Heart right ventricle (tissue), 16 donors: Measurements from ENCODE around the gene UNC5C. TPM values are rescaled to one million over a fixed set of nuclear protein-coding genes. Genes with fewer than 3 reads are reported as not detected.

Experiments used
- ATAC-seq, 8 donors: fragments of 200-7000 bp; cut with Tn5 transposase; one replicate each; pipeline ENCODE4 v1.9.1; 2020; ENCODE audit warnings: mild to moderate bottlenecking in 8 of 8, moderate library complexity in 8 of 8, moderate number of reproducible peaks in 1 of 8
- DNase-seq, 2 donors: peaks; one replicate each; pipeline ENCODE4 v3.0.0-alpha.2; 2020
- H3K27ac ChIP-seq, 10 donors: fragments of 200-600 bp; sonication (generic) in 2 of 10; one replicate each; pipeline versions ENCODE4 v1.5.0 to v1.8.0; 2020 to 2022; ENCODE audit warnings: mild to moderate bottlenecking in 3 of 10
- H3K27me3 ChIP-seq, 7 donors: fragments of 200-600 bp; one replicate each; pipeline ENCODE4 v1.8.0; 2021 to 2022; ENCODE audit warnings: mild to moderate bottlenecking in 2 of 7
- H3K36me3 ChIP-seq, 9 donors: fragments of 200-600 bp; sonication (generic) in 1 of 9; one replicate each; pipeline versions ENCODE4 v1.5.0 to v1.8.0; 2020 to 2022; ENCODE audit warnings: mild to moderate bottlenecking in 2 of 9
- H3K4me1 ChIP-seq, 9 donors: fragments of 200-600 bp; sonication (generic) in 1 of 9; one replicate each; pipeline versions ENCODE4 v1.5.0 to v1.8.0; 2020 to 2022; ENCODE audit warnings: mild to moderate bottlenecking in 4 of 9
- H3K4me3 ChIP-seq, 10 donors: fragments of 200-600 bp; sonication (generic) in 2 of 10; one replicate each; pipeline versions ENCODE4 v1.5.0 to v1.8.0; 2020 to 2022; ENCODE audit warnings: mild to moderate bottlenecking in 7 of 10, moderate library complexity in 2 of 10
- H3K9me3 ChIP-seq, 11 donors: fragments of 200-600 bp in 10 of 11; sonication (generic) in 2 of 11; one replicate each; pipeline versions ENCODE4 v1.5.0 to v1.8.0; 2013 to 2022; ENCODE audit warnings: mild to moderate bottlenecking in 2 of 11, control low read depth in 1 of 11, moderate library complexity in 1 of 11
- CTCF ChIP-seq, 9 donors: fragments of 200-600 bp; sonication (generic) in 2 of 9; IDR thresholded peaks; one replicate each; pipeline versions ENCODE4 v1.5.0 to v1.8.0; 2021 to 2022; ENCODE audit warnings: antibody characterized with exemption in 9 of 9, mild to moderate bottlenecking in 5 of 9, moderate library complexity in 1 of 9
- WGBS, 2 donors: extraction: QIAGEN DNeasy Blood & Tissue Kit; methylation state at CpG; one replicate each; pipeline ENCODE4 v1.1.7; 2013; ENCODE audit warnings: inconsistent platforms in 1 of 2; 5-methylcytosine and 5-hydroxymethylcytosine counted together
- intact Hi-C, 10 donors: fragments of 100-400 bp; cut with DNase I; formaldehyde crosslinking; loops; one replicate each; pipeline versions ENCODE4 v1.11.1 to v1.14.2; 2022
- polyA plus RNA-seq, 2 donors: library from polyadenylated mRNA; stranded (reverse); fragments of 200-250 nt; gene quantifications; one replicate each; pipeline ENCODE4 v1.2.3, GENCODE V29; 2013
- total RNA-seq, 10 donors: library from RNA; stranded (reverse); fragmentation: NEBNext Ultra II Directional in 3 of 10; extraction: Animal tissue kit (Norgen Biotek cat#: 25700) in 3 of 10; gene quantifications; one replicate each; pipeline versions ENCODE4 v1.2.1 to v1.2.4, GENCODE V29; 2021 to 2023
- donor health status: Arrhythmogenic right ventricular cardiomyopathy.
- donor health status: ischemic (EF 13 %, LVEDD 7.1; RV severe dilation, severe dysfunction).
- donor health status: healthy with polysubstance abuse.
- donor health status: DM: no; HTN: yes; CAD: no.
- donor health status: DM: no; HTN: no; CAD: no.
- donor health status: ischemic (EF 25% LVEDD 6.9; RV normal size, moderate dysfunction).
- donor health status: ischemic (EF 25% LVEDD 5.7; RV mildly dilated, moderate dysfunction).
- donor health status: healthy.
- donor health status: DM: yes; HTN: yes; CAD: no.
- donor health status: Ischemic cardiomyopathy.
- donor health status: ischemic (EF 35%, LVEDD 5.7; RV mildly dilated, moderate dysfunction).
- donor health status: nonischemic (EF 11% LVEDD 7.7; RV severe dilation, severe dysfunction).
- donor health status: DM: yes; HTN: yes; CAD: no.
- donor health status: PGD.
- donor health status: ischemic (EF 29% LVEDD 5.4; RV normal size, mild dysfunction).
- donor health status: nonischemic (EF 23%, LVEDD 6.1; RV moderate dilation, normal function).

The UNC5C gene
- total and polyA plus RNA-seq, 12 donors: 0.44 to 3.2 (median 1.5) TPM

- TF ChIP-seq CTCF (IDR thresholded peaks at IDR 0.05): no peak
- intact Hi-C loops: no loop called here
- no peak for ATAC-seq
- Histone ChIP-seq H3K4me1 (no peaks in the 10 kb centered on the region), H3K27me3 (peaks cover 0 to 4% (median 0%) of the 10 kb centered on the region in 7 donors), H3K4me3 (no peak overlapping the region), H3K9me3 (no peaks in the 10 kb centered on the region), H3K36me3 (no peaks in the 10 kb centered on the region), H3K27ac (no peak overlapping the region)
- no peak for DNase-seq
- 88 to 90% methylated on average over 4 of the region's 4 CpGs for WGBS, 2 donors
These were observed 102.6 kb downstream of the UNC5C start for GRCh38 chr4:95446173-95446572.

- ATAC-seq (no peak), DNase-seq (no peak)
- intact Hi-C loops: no loop called here
- Histone ChIP-seq H3K36me3 (no peaks in the 10 kb centered on the region), H3K4me3 (no peak overlapping the region), H3K9me3 (no peaks in the 10 kb centered on the region), H3K27ac (no peak overlapping the region), H3K4me1 (no peaks in the 10 kb centered on the region), H3K27me3 (peaks cover 0 to 4% (median 0%) of the 10 kb centered on the region in 7 donors)
- 50 to 53% methylated on average over 5 of the region's 5 CpGs for WGBS, 2 donors
- no peak for TF ChIP-seq CTCF (IDR thresholded peaks at IDR 0.05)
These were observed 103.5 kb downstream of the UNC5C start for GRCh38 chr4:95445251-95445650.

- Histone ChIP-seq H3K27ac (no peak overlapping the region), H3K27me3 (peaks cover 0 to 4% (median 0%) of the 10 kb centered on the region in 7 donors), H3K4me3 (no peak overlapping the region), H3K9me3 (no peaks in the 10 kb centered on the region), H3K4me1 (no peaks in the 10 kb centered on the region), H3K36me3 (no peaks in the 10 kb centered on the region)
- intact Hi-C loops: no loop called here
- ATAC-seq (no peak), DNase-seq (no peak)
- no peak for TF ChIP-seq CTCF (IDR thresholded peaks at IDR 0.05)
- WGBS, 2 donors: 97% methylated on average over 5 of the region's 5 CpGs
These were observed 104.0 kb downstream of the UNC5C start for GRCh38 chr4:95444812-95445211.

GRCh38 chr4:95439896-95440295 lies 108.9 kb downstream of the UNC5C start:
- no peaks in the 10 kb centered on the region for H3K9me3 ChIP-seq
- H3K4me1 ChIP-seq: no peaks in the 10 kb centered on the region
- WGBS, 2 donors: 48 to 53% methylated on average over 4 of the region's 4 CpGs
- DNase-seq (no peak), ATAC-seq (no peak)
- intact Hi-C loops: no loop called here
- H3K27me3 ChIP-seq: no peaks in the 10 kb centered on the region
- no peak overlapping the region for H3K4me3 ChIP-seq
- H3K27ac ChIP-seq: no peak overlapping the region
- TF ChIP-seq CTCF (IDR thresholded peaks at IDR 0.05): no peak
- H3K36me3 ChIP-seq: no peaks in the 10 kb centered on the region
